Sigmoid colon (tissue), 4 donors: ENCODE results near the gene GPC6.

ENCODE experiments used
- POLR2A ChIP-seq, 2 donors: fragments of 450-650 bp; IDR thresholded peaks; one replicate each; pipeline ENCODE4 v1.6.1; 2016; ENCODE audit warnings: antibody characterized with exemption in 2 of 2, mild to moderate bottlenecking in 2 of 2, moderate library complexity in 2 of 2
- POLR2AphosphoS5 ChIP-seq, 4 donors: sonication (generic); formaldehyde crosslinking; IDR thresholded peaks; one replicate each; pipeline ENCODE4 v1.6.1; 2017; ENCODE audit warnings: antibody characterized with exemption in 4 of 4
- TF ChIP-seq, protein P1 (sequence below), 4 experiments: fragments of 450-650 bp in 3 of 4; fragments of 200-600 bp in 1 of 4; IDR thresholded peaks; one replicate each; pipeline ENCODE4 v1.5.1; 2016 to 2019; ENCODE audit warnings: antibody characterized with exemption in 4 of 4, mild to moderate bottlenecking in 3 of 4, moderate library complexity in 2 of 4

DNA sequence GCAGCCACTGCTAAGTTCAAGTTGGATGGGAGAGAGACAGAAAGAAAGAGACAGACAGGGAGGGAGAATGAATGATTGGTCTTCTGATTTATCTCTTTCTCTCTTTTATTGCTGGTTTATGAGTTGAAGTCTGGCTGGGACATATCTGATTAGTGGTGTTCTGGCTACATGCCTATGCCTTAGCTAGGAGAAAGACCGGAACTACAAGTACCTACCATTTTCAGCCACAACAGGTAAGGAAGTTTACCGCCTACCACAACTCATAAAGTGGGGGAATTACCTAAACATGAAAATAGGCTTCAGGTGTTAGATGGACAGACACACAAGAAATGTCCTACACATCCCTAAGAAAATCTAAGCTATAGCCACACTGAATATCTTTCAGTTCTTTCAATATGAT, 36.6 kb upstream of the GPC6 start:
- TF ChIP-seq, protein P1, sequence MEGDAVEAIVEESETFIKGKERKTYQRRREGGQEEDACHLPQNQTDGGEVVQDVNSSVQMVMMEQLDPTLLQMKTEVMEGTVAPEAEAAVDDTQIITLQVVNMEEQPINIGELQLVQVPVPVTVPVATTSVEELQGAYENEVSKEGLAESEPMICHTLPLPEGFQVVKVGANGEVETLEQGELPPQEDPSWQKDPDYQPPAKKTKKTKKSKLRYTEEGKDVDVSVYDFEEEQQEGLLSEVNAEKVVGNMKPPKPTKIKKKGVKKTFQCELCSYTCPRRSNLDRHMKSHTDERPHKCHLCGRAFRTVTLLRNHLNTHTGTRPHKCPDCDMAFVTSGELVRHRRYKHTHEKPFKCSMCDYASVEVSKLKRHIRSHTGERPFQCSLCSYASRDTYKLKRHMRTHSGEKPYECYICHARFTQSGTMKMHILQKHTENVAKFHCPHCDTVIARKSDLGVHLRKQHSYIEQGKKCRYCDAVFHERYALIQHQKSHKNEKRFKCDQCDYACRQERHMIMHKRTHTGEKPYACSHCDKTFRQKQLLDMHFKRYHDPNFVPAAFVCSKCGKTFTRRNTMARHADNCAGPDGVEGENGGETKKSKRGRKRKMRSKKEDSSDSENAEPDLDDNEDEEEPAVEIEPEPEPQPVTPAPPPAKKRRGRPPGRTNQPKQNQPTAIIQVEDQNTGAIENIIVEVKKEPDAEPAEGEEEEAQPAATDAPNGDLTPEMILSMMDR (IDR thresholded peaks at IDR 0.05) = no peak
- TF ChIP-seq POLR2AphosphoS5 (IDR thresholded peaks at IDR 0.05) = no peak
- no peak for TF ChIP-seq POLR2A (IDR thresholded peaks at IDR 0.05)
